HG03280 (cell line): ENCODE results near the gene TTI1.

Source experiments
- ATAC-seq: cut with Tn5 transposase; IDR thresholded peaks from one replicate; pipeline ENCODE4 v1.9.1; 2021; ENCODE audit warnings: mild to moderate bottlenecking, moderate library complexity; ENCODE audit not compliant: unreplicated experiment

Gene TTI1

DNA sequence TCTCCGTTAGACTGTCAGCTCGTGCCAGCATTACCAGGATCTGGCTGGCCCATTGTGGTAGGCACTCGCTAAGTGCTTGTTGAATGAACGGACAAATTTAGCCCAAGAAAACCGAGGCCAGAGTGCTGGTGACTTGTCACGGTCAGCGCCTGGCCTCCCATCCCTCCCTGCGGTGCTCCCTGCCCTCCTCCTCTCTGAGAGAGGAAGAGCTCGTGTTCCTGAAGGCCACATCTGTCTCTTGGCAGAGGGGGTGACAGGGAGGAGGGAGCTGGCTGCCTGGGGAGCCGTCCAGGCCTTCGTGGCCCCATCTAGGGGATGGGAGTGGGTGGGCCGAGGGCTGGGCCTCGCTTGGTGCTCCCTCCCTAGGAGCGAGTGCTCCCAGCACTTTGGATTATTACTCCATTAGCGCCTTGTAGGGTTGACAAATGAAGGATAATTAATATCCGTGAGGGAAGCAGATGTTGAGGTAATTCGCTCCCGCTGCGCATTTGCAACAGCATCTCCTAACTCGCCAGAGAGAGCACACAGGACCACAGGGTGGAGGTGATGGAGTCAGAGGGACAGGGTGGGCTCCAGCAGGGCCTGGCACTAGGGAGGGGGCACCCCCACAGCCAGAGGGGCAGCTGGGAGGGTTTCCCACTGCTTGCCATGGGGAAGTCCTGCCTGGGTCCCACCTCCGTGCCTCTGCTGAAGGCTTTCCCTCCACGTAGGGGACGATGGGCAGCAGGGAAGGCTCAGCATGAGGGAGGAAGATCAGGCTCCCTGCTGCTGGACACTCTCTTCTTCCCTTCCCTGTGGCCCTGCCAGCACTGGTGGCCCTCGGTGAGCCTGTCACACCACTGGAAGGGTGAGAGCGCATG lies 93.3 kb downstream of the TTI1 start:
- ATAC-seq = no peak

DNA sequence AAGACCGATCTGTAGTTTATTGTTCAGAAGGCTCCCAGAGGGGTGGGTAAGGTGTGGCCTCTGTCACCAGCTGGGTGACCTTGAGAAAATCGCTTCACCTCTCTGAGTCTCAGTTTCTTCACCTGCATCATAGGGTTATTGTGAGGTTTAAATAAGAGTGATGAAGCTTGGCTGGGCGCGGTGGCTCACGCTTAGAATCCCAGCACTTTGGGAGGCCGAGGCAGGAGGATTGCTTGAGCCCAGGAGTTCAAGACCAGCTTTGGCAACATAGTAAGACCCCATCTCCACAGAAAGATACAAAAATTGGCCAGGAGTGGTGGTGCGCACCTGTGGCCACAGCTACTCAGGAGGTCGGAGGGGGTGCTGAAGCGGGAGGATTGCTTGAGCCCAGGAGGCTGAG lies 94.3 kb downstream of the TTI1 start:
- no peak for ATAC-seq

GRCh38 chr20:37938181-37938750 lies 95.0 kb downstream of the TTI1 start:
- no peak for ATAC-seq

GRCh38 chr20:37937686-37938085 lies 95.6 kb downstream of the TTI1 start:
- ATAC-seq = no peak

DNA sequence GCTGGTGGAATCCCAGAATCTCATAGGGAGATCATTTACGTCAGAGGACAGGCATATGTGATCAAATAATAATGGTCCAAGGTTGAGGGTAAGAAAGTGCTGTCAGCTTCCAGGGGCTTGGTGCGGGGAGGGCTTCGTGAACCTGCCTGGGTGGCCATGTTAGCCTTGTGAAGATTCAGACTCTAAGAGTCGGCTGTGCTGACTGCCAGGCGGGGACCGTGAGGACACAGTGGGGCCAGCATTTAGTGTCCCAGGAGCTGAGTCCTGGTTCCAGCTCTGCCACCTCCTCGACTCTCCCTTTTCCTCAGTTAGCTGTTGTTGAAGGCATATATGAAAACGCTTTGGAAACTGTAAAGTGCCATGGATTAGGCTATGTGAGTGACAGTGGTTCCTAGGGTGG lies 96.8 kb downstream of the TTI1 start:
- ATAC-seq = no peak

- no peak for ATAC-seq
These were observed 97.2 kb downstream of the TTI1 start for GRCh38 chr20:37936041-37936440.

GRCh38 chr20:37935435-37935834 lies 97.8 kb downstream of the TTI1 start:
- no peak for ATAC-seq

DNA sequence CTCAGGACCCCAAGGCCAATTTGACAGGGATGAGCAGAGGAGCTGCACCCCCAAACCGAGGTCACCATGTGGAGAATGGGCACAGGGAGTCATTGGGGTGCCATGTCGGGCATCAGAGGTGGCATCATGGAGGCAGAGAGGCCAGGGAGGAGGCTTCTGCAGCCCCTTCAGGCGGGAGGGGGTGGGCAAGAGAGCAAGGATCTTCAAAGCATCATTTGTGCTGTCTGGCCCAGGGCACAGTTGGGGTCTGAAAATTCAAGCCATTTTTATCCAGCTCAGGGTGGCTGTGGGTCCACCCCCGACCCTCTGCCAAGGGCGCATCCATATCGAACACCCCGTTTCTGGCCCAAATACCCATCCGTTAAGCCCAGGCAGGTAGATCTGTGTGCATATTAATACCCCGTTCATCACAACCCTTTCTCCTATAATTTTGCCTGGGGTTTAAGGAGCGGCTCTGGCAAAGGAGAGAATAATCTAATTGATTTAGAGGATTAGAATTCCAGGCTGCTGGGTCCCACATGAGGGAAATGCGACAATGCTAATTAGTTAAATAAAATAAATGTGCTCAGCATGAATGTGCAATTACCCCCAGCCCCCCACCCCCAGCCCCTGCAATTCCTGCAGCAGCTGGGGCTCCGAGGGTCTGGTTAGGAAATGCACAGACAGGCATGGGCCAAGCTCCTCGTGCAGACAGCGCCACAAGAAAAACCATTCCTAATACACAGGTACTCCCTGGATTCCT lies 98.5 kb downstream of the TTI1 start:
- no peak for ATAC-seq

DNA sequence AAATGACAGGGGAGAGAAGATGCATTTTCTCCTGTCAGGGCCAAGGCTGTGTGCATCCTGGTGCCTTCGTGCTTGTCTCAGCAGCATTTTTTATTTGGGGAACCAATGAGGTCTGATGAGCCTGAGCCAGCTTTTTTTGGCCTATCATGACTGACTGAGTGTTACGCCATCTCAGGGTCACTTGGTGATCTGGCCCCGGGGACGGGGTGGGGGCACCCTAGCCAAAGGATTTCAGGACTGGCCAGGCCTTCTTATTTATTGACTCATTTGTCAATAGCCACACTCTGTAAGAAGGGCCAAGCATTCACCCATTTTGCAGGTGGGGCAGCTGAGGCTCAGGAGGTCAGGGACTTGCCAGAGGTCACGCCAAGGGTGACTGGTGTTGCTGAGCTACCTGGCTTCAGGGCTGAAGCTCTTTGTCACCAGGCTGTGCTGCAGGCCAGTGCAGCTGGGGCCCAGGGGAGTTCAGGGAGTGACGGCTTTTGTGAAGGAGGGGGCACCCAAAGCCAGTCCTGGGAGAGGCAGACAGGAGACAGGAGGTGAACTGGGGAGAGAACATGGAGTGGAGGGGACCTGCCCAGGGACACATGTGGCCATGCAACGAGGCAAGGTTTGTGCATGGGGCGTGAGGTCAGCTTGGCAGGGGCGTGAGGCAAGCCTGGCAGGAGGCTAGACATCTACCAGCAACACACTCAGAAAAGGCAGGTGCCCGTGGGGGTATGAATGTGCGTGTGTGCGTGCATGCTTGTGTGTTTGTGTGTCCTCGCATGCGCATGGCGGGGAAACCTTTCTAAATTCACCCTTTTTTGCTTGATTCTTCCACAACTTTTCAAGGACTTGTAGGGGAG lies 99.2 kb downstream of the TTI1 start:
- no peak for ATAC-seq
